ENCODE measurements around the gene KRTAP5-5.
"Not testable (repeated sequence)": the region's sequence is repeated elsewhere in the genome, so short reads cannot be mapped to it uniquely, and the experiment has no call there.

KRTAP5-5 gene, protein sequence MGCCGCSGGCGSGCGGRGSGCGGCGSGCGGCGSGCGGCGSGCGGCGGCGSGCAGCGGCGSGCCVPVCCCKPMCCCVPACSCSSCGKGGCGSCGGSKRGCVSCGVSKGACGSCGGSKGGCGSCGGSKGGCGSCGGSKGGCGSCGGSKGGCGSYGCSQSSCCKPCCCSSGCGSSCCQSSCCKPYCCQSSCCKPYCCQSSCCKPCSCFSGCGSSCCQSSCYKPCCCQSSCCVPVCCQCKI

DNA sequence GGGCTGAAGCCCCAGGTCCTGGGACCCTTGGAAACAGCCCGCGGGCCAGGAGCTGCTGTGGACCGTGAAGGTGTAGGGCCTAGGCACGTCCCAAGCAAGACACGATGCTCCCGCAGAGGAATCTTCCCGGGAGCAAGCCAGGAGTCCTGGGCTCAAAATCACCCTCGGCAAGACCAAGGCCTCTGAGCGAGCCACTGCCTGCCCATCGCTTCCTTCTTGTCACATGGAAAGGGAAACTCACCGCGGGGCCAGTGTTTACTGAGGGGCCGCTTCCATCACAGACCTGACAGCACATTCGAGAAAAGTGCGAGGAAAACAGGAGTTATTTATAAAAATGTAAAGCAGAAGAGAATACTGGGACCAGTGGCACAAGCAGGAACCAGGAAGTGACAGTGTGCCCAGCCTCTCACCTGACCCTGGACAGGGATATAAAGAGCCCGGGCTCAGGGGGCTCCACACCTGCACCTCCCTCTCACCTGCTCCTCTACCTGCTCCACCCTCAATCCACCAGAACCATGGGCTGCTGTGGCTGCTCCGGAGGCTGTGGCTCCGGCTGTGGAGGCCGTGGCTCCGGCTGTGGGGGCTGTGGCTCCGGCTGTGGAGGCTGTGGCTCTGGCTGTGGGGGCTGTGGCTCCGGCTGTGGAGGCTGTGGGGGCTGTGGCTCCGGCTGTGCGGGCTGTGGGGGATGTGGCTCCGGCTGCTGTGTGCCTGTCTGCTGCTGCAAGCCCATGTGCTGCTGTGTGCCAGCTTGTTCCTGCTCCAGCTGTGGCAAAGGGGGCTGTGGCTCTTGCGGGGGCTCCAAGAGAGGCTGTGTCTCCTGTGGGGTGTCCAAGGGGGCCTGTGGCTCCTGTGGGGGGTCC is at the start of gene KRTAP5-5:
TSS of gene KRTAP5-5 (plus strand) at position 450 of the 860 bp plus-strand sequence. CDS start at position 516, 66 bp downstream.
- no peak for DNase-seq (ENCODE audit: low spot score)

DNA sequence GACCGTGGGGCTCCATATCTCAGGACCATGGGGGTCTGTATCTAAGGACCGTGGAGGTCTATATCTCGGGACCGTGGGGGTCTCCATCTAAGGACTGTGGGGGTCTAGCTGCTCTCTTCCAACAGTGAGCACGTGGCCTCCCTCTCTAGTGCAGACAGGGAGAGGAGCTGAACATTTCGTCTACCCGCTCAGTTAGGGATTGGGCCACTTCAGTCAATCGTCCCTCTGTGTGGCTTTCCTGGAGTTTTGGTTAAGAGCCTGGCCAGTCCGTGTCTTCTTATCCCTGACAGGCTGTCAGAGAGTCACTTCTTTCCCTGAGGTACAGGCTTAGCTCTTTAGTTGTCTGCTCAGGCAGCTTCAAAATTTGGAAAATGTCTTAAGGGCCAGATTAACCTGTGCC is 47.6 kb upstream of the KRTAP5-5 start:
- no peak for DNase-seq (ENCODE audit: low spot score)

DNA sequence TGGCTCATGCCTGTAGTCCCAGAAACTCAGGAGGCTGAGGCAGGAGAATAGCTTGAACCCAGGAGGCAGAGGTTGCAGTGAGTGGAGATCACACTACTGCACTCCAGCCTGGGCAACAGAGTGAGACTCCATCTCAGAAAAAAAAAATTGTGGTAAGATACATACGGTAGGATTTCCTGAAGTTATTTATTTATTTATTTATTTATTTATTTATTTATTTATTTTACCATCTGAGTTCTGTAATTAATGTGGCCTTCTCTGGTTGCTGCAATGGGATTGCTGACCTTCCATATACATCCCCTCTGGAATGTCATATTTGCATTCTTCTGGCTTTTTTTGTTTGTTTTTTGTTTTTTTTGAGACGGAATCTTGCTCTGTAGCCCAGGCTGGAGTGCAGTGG is 46.7 kb upstream of the KRTAP5-5 start:
- DNase-seq (ENCODE audit: low spot score), result not testable (repeated sequence)

DNA sequence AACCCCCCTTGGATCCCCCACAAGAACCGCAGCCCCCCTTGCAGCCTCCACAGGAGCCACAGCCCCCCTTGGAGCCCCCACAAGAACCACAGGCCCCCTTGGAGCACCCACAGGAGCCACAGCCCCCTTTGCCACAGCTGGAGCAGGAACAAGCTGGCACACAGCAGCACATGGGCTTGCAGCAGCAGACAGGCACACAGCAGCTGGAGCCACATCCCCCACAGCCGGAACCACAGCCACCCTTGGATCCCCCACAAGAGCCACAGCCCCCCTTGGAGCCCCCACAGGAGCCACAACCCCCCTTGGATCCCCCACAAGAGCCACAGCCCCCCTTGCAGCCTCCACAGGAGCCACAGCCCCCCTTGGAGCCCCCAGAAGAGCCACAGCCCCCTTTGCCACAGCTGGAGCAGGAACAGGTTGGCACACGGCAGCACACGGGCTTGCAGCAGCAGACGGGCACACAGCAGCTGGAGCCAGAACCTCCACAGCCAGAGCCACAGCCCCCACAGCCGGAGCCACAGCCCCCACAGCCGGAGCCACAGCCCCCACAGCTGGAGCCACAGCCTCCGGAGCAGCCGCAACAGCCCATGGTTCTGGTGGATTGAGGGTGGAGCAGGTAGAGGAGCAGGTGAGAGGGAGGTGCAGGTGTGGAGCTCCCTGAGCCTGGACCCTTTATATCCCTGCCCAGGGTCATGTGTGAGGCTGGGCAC is 44.8 kb upstream of the KRTAP5-5 start, which contains the start of gene KRTAP5-1:
TSS of gene KRTAP5-1 (minus strand) at position 623 of the 710 bp plus-strand sequence. CDS start at position 589, 34 bp downstream.
- not testable (repeated sequence) for DNase-seq (ENCODE audit: low spot score)

DNA sequence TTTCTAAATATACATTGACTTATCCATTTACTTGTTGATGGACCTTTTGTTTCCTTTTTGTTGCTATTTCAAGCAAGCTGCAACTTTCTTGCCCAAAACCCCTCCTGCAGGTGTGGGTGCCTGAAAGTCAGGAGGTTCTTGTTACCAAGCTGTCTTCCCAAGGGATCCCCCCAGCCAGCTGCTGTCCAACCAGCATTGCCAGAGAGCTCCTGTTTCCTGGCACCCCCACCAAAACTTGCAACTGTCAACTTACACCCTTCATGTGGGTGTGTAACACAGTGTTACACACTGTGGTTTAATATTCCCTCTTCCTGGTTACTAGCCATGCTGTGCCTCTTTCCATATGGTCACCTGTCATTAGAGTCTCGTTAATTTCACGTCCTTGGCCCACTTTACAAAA is 42.9 kb upstream of the KRTAP5-5 start:
- no peak for DNase-seq (ENCODE audit: low spot score)

DNA sequence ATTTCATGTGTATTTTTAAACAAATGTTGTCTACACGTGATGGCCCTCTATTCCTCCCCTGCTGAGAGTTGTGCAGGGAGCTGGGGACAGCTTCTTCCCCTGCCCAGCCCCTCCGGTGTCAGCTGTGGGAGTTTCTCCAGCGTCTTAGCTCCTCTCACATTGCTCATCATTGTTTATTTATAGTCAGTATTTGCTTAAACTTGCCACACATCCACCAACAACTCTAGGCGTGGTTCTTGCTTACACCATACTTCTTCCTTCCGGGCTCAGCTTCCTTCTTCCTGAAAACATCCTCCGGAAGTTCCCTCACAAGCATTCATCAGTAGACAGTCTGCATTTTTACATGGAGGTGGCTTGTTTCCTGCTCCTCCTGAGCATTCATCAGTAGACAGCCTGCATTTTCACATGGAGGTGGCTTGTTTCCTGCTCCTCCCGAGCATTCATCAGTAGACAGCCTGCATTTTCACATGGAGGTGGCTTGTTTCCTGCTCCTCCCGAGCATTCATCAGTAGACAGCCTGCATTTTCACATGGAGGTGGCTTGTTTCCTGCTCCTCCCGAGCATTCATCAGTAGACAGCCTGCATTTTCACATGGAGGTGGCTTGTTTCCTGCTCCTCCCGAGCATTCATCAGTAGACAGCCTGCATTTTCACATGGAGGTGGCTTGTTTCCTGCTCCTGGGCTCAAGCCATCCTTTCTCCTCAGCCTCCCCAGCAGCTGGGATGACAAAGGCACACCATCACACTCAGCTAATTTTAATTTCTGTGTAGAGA is 40.2 kb upstream of the KRTAP5-5 start:
- DNase-seq (ENCODE audit: low spot score), result not testable (repeated sequence)

DNA sequence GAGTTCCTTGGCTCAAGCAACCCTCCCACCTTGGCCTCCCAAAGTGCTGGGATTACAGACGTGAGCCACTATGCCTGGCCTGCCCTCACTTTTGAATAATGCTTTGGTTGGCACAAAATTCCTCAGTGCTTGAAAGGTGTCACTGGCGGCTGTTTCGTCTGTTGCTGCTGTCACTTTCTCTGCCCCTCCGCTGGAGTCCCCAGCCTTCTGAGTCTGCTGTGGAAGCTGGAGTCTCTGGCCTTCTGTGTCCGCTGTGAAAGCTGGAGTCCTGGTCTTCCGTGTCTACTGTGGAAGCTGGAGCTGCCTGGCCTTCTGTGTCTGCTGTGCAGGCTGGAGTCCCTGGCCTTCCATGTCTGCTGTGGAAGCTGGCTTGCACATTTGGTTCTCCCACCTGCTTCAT is 39.6 kb upstream of the KRTAP5-5 start:
- DNase-seq (ENCODE audit: low spot score), result no peak

DNA sequence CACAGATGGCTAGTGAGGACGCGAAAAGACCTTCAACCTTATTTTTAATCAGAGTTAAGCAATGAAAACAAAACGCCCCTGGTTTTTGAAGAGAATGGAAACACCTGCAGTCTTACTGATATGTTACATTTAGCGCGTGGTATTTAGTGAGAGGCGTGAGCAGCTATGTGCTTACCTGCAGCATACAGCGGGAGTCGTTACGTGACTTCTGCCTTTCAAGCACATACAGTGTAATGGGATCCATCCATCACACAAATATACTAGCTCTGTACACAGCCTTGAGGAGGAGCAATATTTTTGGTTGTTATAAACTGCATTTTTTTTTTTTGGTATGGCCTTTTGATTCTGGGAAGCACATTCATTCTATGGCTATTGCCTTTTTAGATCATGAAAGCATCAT is 36.9 kb upstream of the KRTAP5-5 start:
- DNase-seq (ENCODE audit: low spot score), result no peak

DNA sequence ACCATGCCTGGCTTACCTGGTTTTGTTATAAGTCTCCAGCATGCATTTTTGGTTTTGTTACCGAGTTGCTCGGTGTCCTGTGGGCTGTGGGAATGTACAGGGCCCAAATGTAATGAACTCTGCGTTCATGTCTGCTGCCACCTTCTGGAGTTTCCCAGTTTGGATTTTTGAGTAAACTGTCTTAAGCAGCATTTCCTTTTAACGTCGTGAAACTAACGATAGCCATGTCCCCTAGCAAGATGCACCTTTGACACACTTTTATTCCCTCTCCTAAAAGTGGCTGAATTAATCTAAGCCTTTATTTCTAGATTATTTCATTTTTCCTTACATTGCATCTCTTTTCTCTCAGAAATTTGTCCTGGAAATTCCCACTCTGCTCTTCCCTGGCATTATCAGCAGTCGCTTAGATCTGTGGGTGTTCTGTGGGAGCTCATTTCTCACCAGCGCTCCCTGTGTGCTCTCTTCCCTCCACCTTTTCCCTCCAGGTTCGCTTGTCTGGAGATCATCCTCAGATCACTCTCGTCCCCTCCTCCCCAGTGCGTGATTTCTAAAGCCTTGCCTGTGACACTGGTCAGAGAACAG is 33.5 kb upstream of the KRTAP5-5 start:
- not testable (repeated sequence) for DNase-seq (ENCODE audit: low spot score)

DNA sequence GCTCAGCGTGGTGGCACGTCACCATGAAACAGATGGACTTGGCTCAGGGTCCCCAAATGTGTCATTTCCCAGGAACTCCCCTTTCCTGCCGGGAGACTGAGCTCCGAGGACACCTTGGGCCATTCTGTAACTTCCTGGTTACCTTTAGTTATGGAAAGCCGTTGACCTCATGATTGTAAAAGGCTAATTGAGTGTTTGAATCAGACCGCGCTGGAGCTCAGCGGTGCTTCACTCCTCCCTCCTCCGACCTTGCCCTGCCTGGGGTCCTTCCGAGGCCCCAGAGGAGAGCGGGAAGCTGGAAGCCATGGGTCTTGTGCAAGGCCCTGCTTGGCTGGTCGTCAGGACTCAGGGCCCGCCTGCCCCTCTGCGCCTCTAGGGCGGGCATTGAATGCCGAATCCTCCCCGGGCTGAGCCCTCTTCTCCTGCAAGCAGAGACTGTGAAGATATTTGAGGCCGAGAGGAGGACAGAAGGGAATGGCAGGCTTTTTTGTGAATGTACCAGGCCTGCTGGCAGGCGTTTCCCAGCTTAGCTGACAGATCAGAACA is 32.9 kb upstream of the KRTAP5-5 start:
- not testable (repeated sequence) for DNase-seq (ENCODE audit: low spot score)

DNA sequence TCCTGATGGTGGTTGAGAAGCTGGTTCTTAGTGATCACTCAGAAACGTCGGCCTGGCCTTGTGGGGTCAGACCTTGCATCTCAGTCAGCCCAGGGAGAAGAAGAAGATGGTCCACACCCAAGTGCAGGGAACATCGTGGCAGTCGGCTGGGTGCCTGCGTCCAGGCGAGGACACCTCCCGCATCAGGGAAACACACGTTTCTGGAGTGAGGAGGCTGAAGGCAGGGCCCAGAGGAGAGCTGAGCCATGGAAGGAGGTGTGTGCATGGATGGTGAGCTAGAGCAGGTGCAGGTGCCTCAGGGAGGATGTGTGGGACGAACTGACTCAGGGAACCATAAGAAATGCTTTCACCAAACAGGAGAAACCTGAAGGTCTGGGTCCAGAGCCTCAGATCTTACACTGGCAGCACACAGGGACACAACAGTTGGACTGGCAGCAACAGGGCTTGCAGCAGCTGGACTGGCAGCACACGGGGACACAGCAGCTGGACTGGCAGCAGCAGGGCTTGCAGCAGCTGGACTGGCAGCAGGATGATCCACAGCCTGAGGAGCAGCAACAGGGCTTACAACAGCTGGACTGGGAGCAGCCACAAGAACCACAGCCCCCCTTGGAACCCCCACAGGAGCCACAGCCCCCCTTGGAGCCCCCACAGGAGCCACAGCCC is 32.1 kb upstream of the KRTAP5-5 start:
- no peak for DNase-seq (ENCODE audit: low spot score)

DNA sequence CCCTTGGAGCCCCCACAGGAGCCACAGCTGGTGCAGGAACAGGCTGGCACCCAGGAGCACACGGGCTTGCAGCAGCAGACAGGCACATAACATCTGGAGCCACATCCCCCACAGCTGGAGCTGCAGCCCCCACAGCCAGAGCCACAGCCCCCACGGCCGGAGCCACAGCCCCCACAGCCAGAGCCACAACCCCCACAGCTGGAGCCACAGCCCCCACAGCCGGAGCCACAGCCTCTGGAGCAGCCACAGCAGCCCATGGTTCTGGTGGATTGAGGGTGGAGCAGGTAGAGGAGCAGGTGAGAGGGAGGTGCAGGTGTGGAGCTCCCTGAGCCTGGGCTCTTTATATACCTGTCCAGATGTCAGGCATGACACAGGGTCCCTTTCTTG is 31.6 kb upstream of the KRTAP5-5 start, which contains the start of gene KRTAP5-2:
TSS of gene KRTAP5-2 (minus strand) at position 301 of the 387 bp plus-strand sequence. CDS start at position 257, 44 bp downstream.
- DNase-seq (ENCODE audit: low spot score), result no peak

DNA sequence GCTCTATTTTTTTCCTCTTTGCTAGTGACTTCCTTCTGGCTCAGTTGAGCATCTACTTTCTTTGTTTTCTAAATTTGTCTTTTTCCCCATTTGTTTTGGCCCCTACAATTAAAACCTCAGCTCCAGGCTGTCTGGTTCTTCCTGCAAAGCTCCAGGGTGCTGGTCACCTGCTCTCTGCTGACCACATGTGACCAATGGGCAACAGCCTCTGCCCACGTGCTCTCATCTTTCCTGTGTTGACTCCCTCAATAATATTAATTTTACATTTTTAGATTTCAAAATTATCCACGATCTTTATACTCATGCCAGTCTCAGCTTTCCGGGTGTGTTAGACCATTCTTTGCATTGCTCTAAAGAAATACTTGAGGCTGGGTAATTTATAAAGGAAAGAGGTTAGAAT is 31.2 kb upstream of the KRTAP5-5 start:
- DNase-seq (ENCODE audit: low spot score), result not testable (repeated sequence)

DNA sequence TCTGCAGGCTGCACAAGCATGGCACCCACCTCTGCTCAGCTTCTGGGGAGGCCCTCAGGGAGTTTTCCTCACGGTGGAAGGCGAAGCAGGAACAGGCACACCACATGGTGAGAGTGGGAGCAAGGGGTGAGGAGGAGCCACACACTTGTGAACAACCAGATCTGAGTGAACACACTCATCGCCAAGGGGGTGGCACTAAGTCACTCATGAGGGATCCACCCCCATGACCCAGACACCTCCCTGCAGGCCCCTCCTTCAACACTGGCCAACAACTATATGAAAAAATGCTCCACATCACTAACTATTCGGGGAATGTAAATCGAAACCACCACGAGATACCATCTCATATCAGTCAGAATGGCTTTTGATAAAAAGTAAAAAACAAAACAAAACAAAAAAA is 30.8 kb upstream of the KRTAP5-5 start:
- DNase-seq (ENCODE audit: low spot score), result no peak

DNA sequence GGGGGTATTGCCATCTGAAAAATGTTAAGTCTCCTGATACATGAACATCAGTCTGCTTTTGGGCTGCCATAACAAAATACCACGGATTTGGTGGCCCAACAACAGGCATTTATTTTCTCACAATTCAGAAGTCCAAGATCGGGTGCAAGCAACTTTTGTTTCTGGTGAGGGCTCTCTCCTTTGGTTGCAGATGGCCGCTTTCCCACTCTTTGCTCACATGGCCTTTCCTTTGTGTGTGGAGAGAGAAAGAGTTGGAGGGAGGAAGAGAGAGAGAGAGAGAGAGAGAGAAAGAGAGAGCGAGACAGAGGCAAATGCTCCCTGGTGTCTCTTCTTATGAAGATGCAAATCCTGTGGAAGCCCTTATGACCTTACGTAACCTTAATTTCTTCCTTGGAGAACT is 28.9 kb upstream of the KRTAP5-5 start:
- DNase-seq (ENCODE audit: low spot score), result no peak

DNA sequence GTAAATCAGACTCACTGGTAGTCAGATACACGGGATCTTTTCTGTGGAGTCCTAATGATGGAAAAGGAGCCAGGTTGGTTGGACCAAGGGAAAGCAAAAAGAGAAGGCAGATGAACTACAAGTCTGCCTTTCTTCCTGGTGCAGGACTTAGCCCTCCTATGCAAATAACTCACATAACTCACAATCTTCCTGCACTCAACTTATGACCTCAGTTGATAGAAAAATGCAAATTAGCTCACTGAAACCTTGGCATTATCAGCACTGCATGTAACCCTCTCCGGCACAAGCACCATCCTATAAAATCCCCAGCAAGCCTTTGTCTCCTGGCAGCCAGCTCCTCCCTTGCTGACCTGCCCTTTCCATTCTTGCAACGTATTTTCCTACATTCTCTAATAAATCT is 27.9 kb upstream of the KRTAP5-5 start:
- DNase-seq (ENCODE audit: low spot score), result not testable (repeated sequence)

DNA sequence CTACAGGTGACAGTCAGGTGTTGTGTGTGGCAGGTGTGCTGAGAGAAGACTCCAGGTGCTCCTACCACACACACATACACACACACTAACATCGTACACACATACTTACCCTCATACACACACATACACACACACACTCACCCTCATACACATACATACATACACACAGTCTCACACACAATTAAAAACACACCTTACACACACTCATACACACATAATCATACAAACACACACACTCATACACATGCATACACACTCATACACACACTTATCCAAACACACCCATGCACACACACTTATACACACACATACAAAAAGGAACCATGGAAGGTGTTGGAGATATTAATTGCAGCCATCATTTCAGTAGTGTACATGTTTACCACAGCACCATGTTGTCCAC is 25.9 kb upstream of the KRTAP5-5 start:
- DNase-seq (ENCODE audit: low spot score), result no peak

DNA sequence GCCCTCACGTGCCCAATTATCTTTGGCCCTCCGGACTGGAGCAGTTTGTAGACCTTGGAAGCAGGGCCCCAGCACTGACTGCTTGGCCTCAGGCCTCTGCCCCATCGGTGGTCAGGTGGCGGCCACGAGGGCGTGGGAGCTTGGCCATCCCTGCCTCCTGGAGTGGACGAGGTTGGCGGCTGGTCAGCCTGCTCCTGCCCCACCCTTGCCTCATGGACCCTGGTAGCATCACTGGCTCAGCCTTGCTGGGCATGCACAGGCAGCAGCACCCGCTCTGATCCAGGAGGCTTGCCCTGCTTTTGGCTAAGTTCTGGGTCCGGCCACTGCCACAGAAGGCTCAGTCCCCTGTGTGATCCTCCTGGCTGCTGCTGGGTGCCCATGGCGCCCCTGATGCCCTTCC is 25.4 kb upstream of the KRTAP5-5 start:
- DNase-seq (ENCODE audit: low spot score), result no peak

DNA sequence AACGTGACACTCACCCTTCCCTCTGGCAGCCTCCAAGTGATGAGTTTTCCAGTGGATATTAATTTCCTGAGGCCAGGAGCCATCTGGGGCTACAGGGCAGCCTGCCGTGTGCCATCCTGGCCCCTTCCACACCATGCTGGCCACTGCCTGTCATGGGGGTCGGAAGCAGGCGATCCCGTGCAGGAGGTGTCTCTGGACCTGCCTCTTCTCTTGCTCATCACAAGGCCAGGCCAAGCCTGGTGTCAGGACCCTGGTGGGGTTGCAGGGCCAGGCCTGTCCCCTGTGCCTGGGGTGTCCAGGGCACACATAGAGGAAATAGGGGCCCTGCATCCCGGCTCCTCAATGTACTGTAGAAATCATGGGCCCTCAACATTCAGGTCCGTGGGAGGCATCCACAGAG is 24.9 kb upstream of the KRTAP5-5 start:
- DNase-seq (ENCODE audit: low spot score), result no peak

DNA sequence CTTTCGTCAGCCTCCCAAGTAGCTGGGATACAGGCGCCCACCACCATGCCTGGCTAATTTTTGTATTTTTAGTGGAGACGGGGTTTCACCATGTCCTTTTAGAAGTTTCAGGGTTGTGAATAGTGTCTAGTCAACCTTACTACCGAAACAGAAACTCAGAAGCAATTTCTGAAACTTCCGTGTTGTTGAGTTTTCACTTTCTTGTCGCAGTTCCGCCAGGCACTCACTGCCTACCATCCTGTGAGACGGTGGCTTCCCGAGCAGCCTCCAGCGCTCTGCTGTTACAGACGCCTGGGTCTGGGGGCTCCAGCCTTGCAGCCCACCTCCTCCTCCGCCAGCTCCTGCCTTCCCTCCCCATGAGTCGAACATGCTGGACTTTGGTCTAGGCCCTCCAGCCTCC is 23.7 kb upstream of the KRTAP5-5 start:
- not testable (repeated sequence) for DNase-seq (ENCODE audit: low spot score)

Data from left forelimb (tissue), 1 donor.